H1 (cell line): ENCODE results near the gene PCCA. TPM values are rescaled to one million over a fixed set of nuclear protein-coding genes. Genes with fewer than 3 reads are reported as not detected.

Experiments
- CTCF ChIA-PET: fragments of 300-600 bp; sonication (Branson Sonifier 250); formaldehyde crosslinking; loops from one replicate; lab custom pipeline; 2021; ENCODE audit not compliant: partially characterized antibody; lab: Charles Lee
- POLR2A ChIA-PET: fragments of 300-600 bp; sonication (Branson Sonifier 250); formaldehyde crosslinking; loops from one replicate; lab custom pipeline; 2021; ENCODE audit warnings: inconsistent platforms; ENCODE audit not compliant: partially characterized antibody; lab: Charles Lee
- DNase-seq, 2 experiments: peaks; one replicate each; pipeline versions ENCODE4 v3.0.0 to v3.0.0-alpha.2; 2010 to 2022; ENCODE audit warnings: low spot score in 2 of 2, low read depth in 1 of 2, mixed read lengths in 1 of 2
- FAIRE-seq: peaks from 2 replicates; lab custom pipeline; 2011; peaks lifted over from hg19 to GRCh38; lab: Jason Lieb, UNC
- H2AFZ ChIP-seq: 2 replicates; pipeline ENCODE4 v1.8.1; 2012; ENCODE audit warnings: low read length, inconsistent platforms
- H2AK5ac ChIP-seq: 2 replicates; pipeline ENCODE4 v1.6.1; 2013; ENCODE audit warnings: low read depth, low read length
- H2BK120ac ChIP-seq: replicated peaks from 2 replicates; pipeline ENCODE3; 2013; ENCODE audit warnings: low read depth, low read length, inconsistent platforms
- H2BK12ac ChIP-seq: 2 replicates; pipeline ENCODE4 v1.6.1; 2013; ENCODE audit warnings: low read depth, low read length
- H2BK15ac ChIP-seq: 2 replicates; pipeline ENCODE4 v1.6.1; 2013; ENCODE audit warnings: low read length
- H2BK20ac ChIP-seq: 2 replicates; pipeline ENCODE4 v1.6.1; 2013; ENCODE audit warnings: low read length
- H2BK5ac ChIP-seq: 2 replicates; pipeline ENCODE4 v1.6.1; 2013; ENCODE audit warnings: low read depth, low read length
- H3K14ac ChIP-seq: 2 replicates; pipeline ENCODE4 v1.6.1; 2013; ENCODE audit warnings: inconsistent platforms; ENCODE audit not compliant: insufficient read length
- H3K18ac ChIP-seq: 2 replicates; pipeline ENCODE4 v1.6.1; 2013; ENCODE audit warnings: low read length; ENCODE audit errors: extremely low read depth
- H3K23ac ChIP-seq: 2 replicates; pipeline ENCODE4 v1.6.1; 2013; ENCODE audit warnings: inconsistent platforms; ENCODE audit not compliant: insufficient read length
- H3K23me2 ChIP-seq: 2 replicates; pipeline ENCODE4 v1.6.1; 2013; ENCODE audit warnings: low read depth, low read length
- H3K27ac ChIP-seq: 2 replicates; pipeline ENCODE4 v1.6.1; 2011; ENCODE audit warnings: low read depth, low read length, inconsistent platforms
- H3K27me3 ChIP-seq, 4 experiments: replicated peaks in 1 of 4; 1 replicate in 1 of 4; 2 replicates in 3 of 4; pipeline versions ENCODE4 v1.6.1 to v1.8.1; 2011 to 2013; ENCODE audit warnings: low read length in 3 of 4, mild to moderate bottlenecking in 3 of 4, inconsistent platforms in 2 of 4, mixed read lengths in 2 of 4, moderate library complexity in 1 of 4; ENCODE audit not compliant: control insufficient read depth in 3 of 4, insufficient read depth in 3 of 4; ENCODE audit errors: extremely low read depth in 1 of 4
- H3K36me3 ChIP-seq, 4 experiments: 2 replicates each; pipeline versions ENCODE4 v1.6.1 to v1.8.1; 2011 to 2013; ENCODE audit warnings: mild to moderate bottlenecking in 4 of 4, low read length in 3 of 4, moderate library complexity in 2 of 4, control low read depth in 1 of 4, inconsistent platforms in 1 of 4; ENCODE audit not compliant: insufficient read depth in 4 of 4, control insufficient read depth in 2 of 4
- H3K4ac ChIP-seq: replicated peaks from 2 replicates; pipeline ENCODE3; 2013; ENCODE audit warnings: low read length, low read depth, mixed read lengths, inconsistent platforms; ENCODE audit not compliant: insufficient read length
- H3K4me1 ChIP-seq, 4 experiments: replicated peaks in 1 of 4; 1 replicate in 1 of 4; 2 replicates in 3 of 4; pipeline versions ENCODE4 v1.6.1 to v1.8.1; 2011 to 2013; ENCODE audit warnings: low read length in 3 of 4, inconsistent platforms in 2 of 4, mixed read lengths in 1 of 4; ENCODE audit not compliant: insufficient read depth in 4 of 4, control insufficient read depth in 3 of 4
- H3K4me2 ChIP-seq, 2 experiments: 2 replicates each; pipeline versions ENCODE4 v1.6.1 to v1.8.1; 2011 to 2013; ENCODE audit warnings: low read depth in 2 of 2, low read length in 2 of 2, control low read depth in 1 of 2, inconsistent platforms in 1 of 2, mild to moderate bottlenecking in 1 of 2; ENCODE audit not compliant: insufficient read depth in 1 of 2
- H3K4me3 ChIP-seq, 4 experiments: fragments of 200-600, 300-600 bp in 1 of 4; sonication (generic), shearing (Covaris generic), sonication (Bioruptor Twin) in 1 of 4; 2 replicates each; pipeline versions ENCODE4 v1.5.1 to v1.8.1; 2011 to 2016; ENCODE audit warnings: low read length in 4 of 4, low read depth in 3 of 4, control low read depth in 2 of 4, inconsistent platforms in 2 of 4, mild to moderate bottlenecking in 2 of 4, mixed read lengths in 1 of 4, moderate library complexity in 1 of 4; ENCODE audit not compliant: insufficient read depth in 2 of 4; ENCODE audit errors: extremely low read depth in 1 of 4
- H3K56ac ChIP-seq: replicated peaks from 2 replicates; pipeline ENCODE3; 2013; ENCODE audit warnings: low read depth, mild to moderate bottlenecking, mixed read lengths, low read length, inconsistent platforms; ENCODE audit not compliant: insufficient read length
- H3K79me1 ChIP-seq: 2 replicates; pipeline ENCODE4 v1.6.1; 2013; ENCODE audit warnings: low read depth, low read length, control low read depth
- H3K79me2 ChIP-seq, 2 experiments: 2 replicates each; pipeline versions ENCODE4 v1.6.1 to v1.8.1; 2012 to 2013; ENCODE audit warnings: low read length in 2 of 2, mild to moderate bottlenecking in 2 of 2, inconsistent platforms in 1 of 2; ENCODE audit not compliant: insufficient read depth in 2 of 2, control insufficient read depth in 1 of 2
- H3K9ac ChIP-seq, 4 experiments: replicated peaks in 1 of 4; 1 replicate in 1 of 4; 2 replicates in 3 of 4; pipeline versions ENCODE4 v1.6.1 to v1.8.1; 2011 to 2013; ENCODE audit warnings: low read depth in 3 of 4, low read length in 3 of 4, control low read depth in 2 of 4, mild to moderate bottlenecking in 2 of 4, moderate library complexity in 2 of 4, inconsistent platforms in 1 of 4; ENCODE audit errors: extremely low read depth in 1 of 4
- H3K9me3 ChIP-seq, 2 experiments: 2 replicates each; pipeline versions ENCODE4 v1.6.1 to v1.8.1; 2012 to 2013; ENCODE audit warnings: mild to moderate bottlenecking in 2 of 2, moderate library complexity in 2 of 2, control low read depth in 1 of 2, inconsistent platforms in 1 of 2, low read depth in 1 of 2, low read length in 1 of 2, mixed read lengths in 1 of 2; ENCODE audit not compliant: insufficient read depth in 2 of 2
- H4K20me1 ChIP-seq, 2 experiments: replicated peaks in 1 of 2; 2 replicates each; pipeline versions ENCODE3 to v1.8.1; 2011 to 2013; ENCODE audit warnings: inconsistent platforms in 2 of 2, low read length in 2 of 2, mild to moderate bottlenecking in 1 of 2; ENCODE audit not compliant: insufficient read depth in 2 of 2, control insufficient read depth in 1 of 2
- H4K5ac ChIP-seq: 2 replicates; pipeline ENCODE4 v1.6.1; 2013; ENCODE audit warnings: low read length, low read depth, mixed read lengths, inconsistent platforms; ENCODE audit not compliant: insufficient read length
- H4K8ac ChIP-seq: 2 replicates; pipeline ENCODE4 v1.8.0; 2013; ENCODE audit warnings: mild to moderate bottlenecking, moderate library complexity, low read length, inconsistent platforms; ENCODE audit not compliant: insufficient read depth; ENCODE audit errors: extremely low read depth
- H4K91ac ChIP-seq: replicated peaks from 2 replicates; pipeline ENCODE3; 2013; ENCODE audit warnings: low read length, mixed read lengths, inconsistent platforms; ENCODE audit not compliant: insufficient read length
- FOSL1 ChIP-seq: IDR thresholded peaks from 2 replicates; pipeline ENCODE4 v1.6.1; 2011; ENCODE audit warnings: mild to moderate bottlenecking, low read depth, low read length, moderate library complexity; ENCODE audit not compliant: insufficient read depth
- JUN ChIP-seq: IDR thresholded peaks from 2 replicates; pipeline ENCODE4 v1.6.1; 2011; ENCODE audit warnings: low read depth, mild to moderate bottlenecking, improper control_type of control experiment, low read length
- NANOG ChIP-seq: IDR thresholded peaks from 2 replicates; pipeline ENCODE4 v1.6.1; 2011; ENCODE audit warnings: low read length, low read depth, mild to moderate bottlenecking, inconsistent platforms; ENCODE audit not compliant: insufficient read depth, poor library complexity, severe bottlenecking
- RNF2 ChIP-seq: fragments of 200-900, 300-1000 bp; sonication (generic); IDR thresholded peaks from 2 replicates; pipeline ENCODE4 v1.7.1; 2016; ENCODE audit warnings: borderline replicate concordance, low read depth, mild to moderate bottlenecking, antibody characterized with exemption, low read length; ENCODE audit not compliant: poor library complexity, severe bottlenecking; ENCODE audit errors: missing control alignments
- RXRA ChIP-seq: IDR thresholded peaks from 2 replicates; pipeline ENCODE4 v1.6.1; 2011; ENCODE audit warnings: low read depth, mild to moderate bottlenecking, low read length, moderate library complexity; ENCODE audit not compliant: insufficient read depth
- SAP30 ChIP-seq: fragments of 300-600 bp; sonication (generic); IDR thresholded peaks from 2 replicates; pipeline ENCODE4 v1.7.1; 2012; ENCODE audit warnings: low read length, moderate library complexity, mild to moderate bottlenecking, inconsistent platforms; ENCODE audit not compliant: insufficient read depth, insufficient replicate concordance
- SP2 ChIP-seq: IDR thresholded peaks from 2 replicates; pipeline ENCODE4 v1.6.1; 2012; ENCODE audit warnings: mild to moderate bottlenecking, low read length, inconsistent platforms
- SRF ChIP-seq: IDR thresholded peaks from 2 replicates; pipeline ENCODE4 v1.6.1; 2011; ENCODE audit warnings: mild to moderate bottlenecking, low read depth, low read length, moderate library complexity
- TAF1 ChIP-seq: IDR thresholded peaks from 2 replicates; pipeline ENCODE4 v1.6.1; 2011; ENCODE audit warnings: mild to moderate bottlenecking, low read depth, low read length
- TEAD4 ChIP-seq: IDR thresholded peaks from 2 replicates; pipeline ENCODE4 v1.6.1; 2012; ENCODE audit warnings: low read depth, low read length, inconsistent platforms, mixed read lengths
- WGBS, 2 experiments: shearing (Covaris generic) in 1 of 2; methylation state at CpG; one replicate each; pipeline versions ENCODE4 v1.1.6 to v1.1.7; 2013 to 2015; ENCODE audit warnings: low lambda C conversion rate in 2 of 2, mixed read lengths in 2 of 2, inconsistent platforms in 1 of 2, low coverage in 1 of 2, missing lambda C conversion rate in 1 of 2; ENCODE audit not compliant: insufficient replicate concordance in 2 of 2, insufficient coverage in 1 of 2, insufficient read length in 1 of 2; ENCODE audit errors: extremely low coverage in 1 of 2, missing lambda C conversion rate in 1 of 2; 5-methylcytosine and 5-hydroxymethylcytosine counted together
- polyA plus RNA-seq, 7 experiments: library from polyadenylated mRNA; depleted of rRNA in 3 of 7; stranded (reverse) in 5 of 7; unstranded in 2 of 7; fragments of >200 nt in 5 of 7; fragments of 200-250 nt in 2 of 7; gene quantifications; 1 replicate in 5 of 7; 2 replicates in 1 of 7; 4 replicates in 1 of 7; pipeline versions ENCODE4 v1.2.1 to v1.2.3, GENCODE V29; 2011 to 2013; ENCODE audit warnings: missing spikeins in 2 of 7, mixed read lengths in 2 of 7
- total RNA-seq: library from RNA; stranded (reverse); fragmentation: NEBNext Ultra II Directional; extraction: Animal tissue kit (Norgen Biotek cat#: 25700); gene quantifications from 2 replicates; pipeline ENCODE4 v1.2.1, GENCODE V29; 2021
- TF ChIP-seq, protein P1 (sequence below), 3 experiments: IDR thresholded peaks; 1 replicate in 2 of 3; 2 replicates in 1 of 3; pipeline versions ENCODE4 v1.5.1 to v1.6.1; 2011; ENCODE audit warnings: low read length in 3 of 3, mild to moderate bottlenecking in 3 of 3, inconsistent platforms in 2 of 3, low read depth in 1 of 3, moderate library complexity in 1 of 3; ENCODE audit not compliant: insufficient read depth in 1 of 3; ENCODE audit errors: control extremely low read depth in 1 of 3

PCCA gene
- total and polyA plus RNA-seq, 2 of the 8 experiments (the other 6 are each of a cell fraction or from before 2014, with no cell fraction given): 18.4 to 49.8 TPM

GRCh38 chr13:100485265-100485664 lies 396.4 kb downstream of the PCCA start:
- Histone ChIP-seq H2BK20ac (no peak overlapping the region), H3K27ac (no peak overlapping the region), H3K18ac (no peak overlapping the region), H3K4me2 (no peak overlapping the region), H3K36me3 (no peaks in the 10 kb centered on the region), H3K23me2 (no peaks in the 10 kb centered on the region), H2BK120ac (no peak overlapping the region), H2BK12ac (no peak overlapping the region), H3K4me1 (peaks cover 0 to 8% (median 4%) of the 10 kb centered on the region in 4 experiments; a peak in 3 of 7 replicates), H3K79me1 (no peaks in the 10 kb centered on the region), H4K8ac (no peak overlapping the region), H3K23ac (no peak overlapping the region), H3K9ac (no peak overlapping the region), H2AK5ac (no peak overlapping the region), H3K14ac (no peak overlapping the region), H3K4ac (no peak overlapping the region), H4K5ac (no peak overlapping the region), H2BK15ac (no peak overlapping the region), H3K4me3 (no peak overlapping the region), H4K20me1 (no peaks in the 10 kb centered on the region), H3K56ac (no peak overlapping the region), H3K79me2 (no peaks in the 10 kb centered on the region), H3K9me3 (no peaks in the 10 kb centered on the region), H4K91ac (no peak overlapping the region), H3K27me3 (no peaks in the 10 kb centered on the region), H2AFZ (no peak overlapping the region), H2BK5ac (no peak overlapping the region)
- CTCF ChIA-PET: interaction anchor here (1.1 kb wide), 1 partner anchor 88 kb away, joined by 4 read pairs; no protein-coding TSS in a partner anchor
- POLR2A ChIA-PET: interaction anchor here (1.5 kb wide), 1 partner anchor 12 kb away, joined by 4 read pairs; no protein-coding TSS in a partner anchor
- 92% methylated on average over 2 of the region's 2 CpGs; no CpG with 5 or more reads in 1 of the 2 experiments for WGBS, 2 experiments
- FAIRE-seq (no peak), DNase-seq (no peak)
- TF ChIP-seq RXRA (no peak), SP2 (no peak), NANOG (no peak), JUN (no peak), TAF1 (no peak), SRF (no peak), FOSL1 (no peak), SAP30 (no peak), TEAD4 (no peak), RNF2 (no peak)
- TF ChIP-seq, protein P1, sequence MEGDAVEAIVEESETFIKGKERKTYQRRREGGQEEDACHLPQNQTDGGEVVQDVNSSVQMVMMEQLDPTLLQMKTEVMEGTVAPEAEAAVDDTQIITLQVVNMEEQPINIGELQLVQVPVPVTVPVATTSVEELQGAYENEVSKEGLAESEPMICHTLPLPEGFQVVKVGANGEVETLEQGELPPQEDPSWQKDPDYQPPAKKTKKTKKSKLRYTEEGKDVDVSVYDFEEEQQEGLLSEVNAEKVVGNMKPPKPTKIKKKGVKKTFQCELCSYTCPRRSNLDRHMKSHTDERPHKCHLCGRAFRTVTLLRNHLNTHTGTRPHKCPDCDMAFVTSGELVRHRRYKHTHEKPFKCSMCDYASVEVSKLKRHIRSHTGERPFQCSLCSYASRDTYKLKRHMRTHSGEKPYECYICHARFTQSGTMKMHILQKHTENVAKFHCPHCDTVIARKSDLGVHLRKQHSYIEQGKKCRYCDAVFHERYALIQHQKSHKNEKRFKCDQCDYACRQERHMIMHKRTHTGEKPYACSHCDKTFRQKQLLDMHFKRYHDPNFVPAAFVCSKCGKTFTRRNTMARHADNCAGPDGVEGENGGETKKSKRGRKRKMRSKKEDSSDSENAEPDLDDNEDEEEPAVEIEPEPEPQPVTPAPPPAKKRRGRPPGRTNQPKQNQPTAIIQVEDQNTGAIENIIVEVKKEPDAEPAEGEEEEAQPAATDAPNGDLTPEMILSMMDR (IDR thresholded peaks at IDR 0.05; ENCODE audit: control extremely low read depth in 1 of 3, insufficient read depth in 1 of 3, low read depth in 1 of 3, low read length in 3 of 3): no peak
